DOHH2 (cell line): ENCODE data around the gene ALPI.

Source experiments
- H3F3A ChIP-seq: fragments of 200-600 bp; sonication (generic), shearing (Covaris generic); 2 replicates; pipeline ENCODE4 v1.6.0; 2016; ENCODE audit warnings: antibody characterized with exemption, mild to moderate bottlenecking; ENCODE audit not compliant: control insufficient read depth, insufficient read depth
- H3K27ac ChIP-seq: fragments of 200-600 bp; sonication (generic); 2 replicates; pipeline ENCODE4 v1.5.1; 2014; ENCODE audit warnings: low read depth, mild to moderate bottlenecking, low read length, moderate library complexity
- H3K27me3 ChIP-seq: fragments of 200-600 bp; sonication (generic); 2 replicates; pipeline ENCODE4 v1.6.1; 2014; ENCODE audit warnings: mild to moderate bottlenecking, low read length, mixed read lengths; ENCODE audit not compliant: control insufficient read depth
- H3K36me3 ChIP-seq: fragments of 200-600 bp; sonication (generic); 2 replicates; pipeline ENCODE4 v1.6.1; 2014; ENCODE audit warnings: mild to moderate bottlenecking, low read length, moderate library complexity, mixed read lengths; ENCODE audit not compliant: control insufficient read depth
- H3K4me1 ChIP-seq: fragments of 200-600 bp; sonication (generic); 2 replicates; pipeline ENCODE4 v1.6.1; 2014; ENCODE audit warnings: mild to moderate bottlenecking, low read length, mixed read lengths; ENCODE audit not compliant: control insufficient read depth
- H3K4me2 ChIP-seq: fragments of 200-600 bp; sonication (generic); 2 replicates; pipeline ENCODE4 v1.6.0; 2014; ENCODE audit warnings: mild to moderate bottlenecking, low read length, moderate library complexity
- H3K4me3 ChIP-seq: fragments of 200-600 bp; sonication (generic); 2 replicates; pipeline ENCODE4 v1.5.1; 2014; ENCODE audit warnings: mild to moderate bottlenecking, low read length, mixed read lengths
- H3K79me2 ChIP-seq: fragments of 200-600 bp; sonication (generic); 2 replicates; pipeline ENCODE4 v1.6.1; 2014; ENCODE audit warnings: mild to moderate bottlenecking, low read length, mixed read lengths; ENCODE audit not compliant: control insufficient read depth
- H3K9me2 ChIP-seq: fragments of 200-600 bp; sonication (generic); replicated peaks from 2 replicates; pipeline ENCODE4 v1.6.1; 2014; ENCODE audit warnings: mild to moderate bottlenecking, low read length, mixed read lengths; ENCODE audit not compliant: control insufficient read depth
- H3K9me3 ChIP-seq: fragments of 200-600 bp; sonication (generic); 2 replicates; pipeline ENCODE4 v1.6.1; 2014; ENCODE audit warnings: antibody characterized with exemption, low read length, mixed read lengths; ENCODE audit not compliant: control insufficient read depth, insufficient read depth
- H4K20me1 ChIP-seq: fragments of 200-600 bp; sonication (generic); 2 replicates; pipeline ENCODE4 v1.6.0; 2014; ENCODE audit warnings: low read depth, mild to moderate bottlenecking, antibody characterized with exemption, low read length, moderate library complexity; ENCODE audit not compliant: control insufficient read depth, insufficient read depth
- EZH2phosphoT487 ChIP-seq: fragments of 200-600 bp; sonication (generic); IDR thresholded peaks from 2 replicates; pipeline ENCODE4 v1.6.1; 2017; ENCODE audit warnings: borderline replicate concordance, mild to moderate bottlenecking, antibody characterized with exemption, low read length, moderate library complexity, mixed read lengths
- TF ChIP-seq, protein P1 (sequence below): fragments of 200-600 bp; sonication (generic); IDR thresholded peaks from one replicate; pipeline ENCODE4 v1.5.1; 2014; ENCODE audit warnings: antibody characterized with exemption, mild to moderate bottlenecking, low read depth, low read length; ENCODE audit not compliant: poor library complexity, severe bottlenecking

Gene ALPI

DNA sequence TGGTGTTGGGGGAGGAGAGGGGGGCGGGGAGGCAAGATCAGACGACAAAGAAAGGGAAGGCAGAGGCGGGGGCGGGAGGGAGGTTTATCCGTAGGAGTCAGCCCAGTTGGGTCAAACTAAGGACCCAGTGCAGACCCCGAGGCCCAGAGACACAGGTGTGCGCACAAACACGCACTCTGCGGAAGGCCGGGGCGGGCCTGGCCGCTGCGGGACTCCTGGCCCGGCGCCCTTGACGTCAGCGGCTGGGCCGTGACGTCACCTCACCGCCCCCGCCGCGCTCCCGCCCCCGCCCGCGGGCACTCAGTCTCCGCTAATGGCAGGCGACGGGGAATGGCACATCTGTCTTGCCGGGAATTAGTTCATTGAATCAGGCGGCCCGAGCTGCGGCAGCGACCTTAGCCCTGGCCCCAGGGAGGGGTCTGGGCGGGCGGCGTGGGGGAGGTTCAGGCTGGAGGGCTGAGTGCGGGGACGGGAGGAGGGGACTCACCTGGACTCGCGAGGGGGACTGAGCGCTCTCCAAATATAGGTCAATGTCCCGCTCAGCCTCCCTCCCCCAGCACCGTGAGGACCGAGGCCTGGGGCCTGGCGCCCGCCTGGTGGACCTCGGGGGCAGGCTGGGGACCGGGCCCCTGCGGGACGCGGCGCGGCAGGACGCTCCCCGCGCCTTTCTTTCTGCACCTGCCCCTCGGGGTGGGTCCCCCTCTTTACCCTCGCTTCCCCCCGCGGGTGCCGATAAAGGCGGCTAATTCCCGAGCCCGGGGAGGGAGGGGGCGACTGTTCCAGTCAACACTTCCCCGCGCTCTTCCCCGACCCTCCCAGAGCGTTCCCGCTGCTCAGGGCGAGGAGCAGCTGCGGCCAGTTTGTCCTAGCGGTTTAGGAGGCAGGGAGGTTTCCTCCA, 47.2 kb downstream of the ALPI start:
- TF ChIP-seq, protein P1, sequence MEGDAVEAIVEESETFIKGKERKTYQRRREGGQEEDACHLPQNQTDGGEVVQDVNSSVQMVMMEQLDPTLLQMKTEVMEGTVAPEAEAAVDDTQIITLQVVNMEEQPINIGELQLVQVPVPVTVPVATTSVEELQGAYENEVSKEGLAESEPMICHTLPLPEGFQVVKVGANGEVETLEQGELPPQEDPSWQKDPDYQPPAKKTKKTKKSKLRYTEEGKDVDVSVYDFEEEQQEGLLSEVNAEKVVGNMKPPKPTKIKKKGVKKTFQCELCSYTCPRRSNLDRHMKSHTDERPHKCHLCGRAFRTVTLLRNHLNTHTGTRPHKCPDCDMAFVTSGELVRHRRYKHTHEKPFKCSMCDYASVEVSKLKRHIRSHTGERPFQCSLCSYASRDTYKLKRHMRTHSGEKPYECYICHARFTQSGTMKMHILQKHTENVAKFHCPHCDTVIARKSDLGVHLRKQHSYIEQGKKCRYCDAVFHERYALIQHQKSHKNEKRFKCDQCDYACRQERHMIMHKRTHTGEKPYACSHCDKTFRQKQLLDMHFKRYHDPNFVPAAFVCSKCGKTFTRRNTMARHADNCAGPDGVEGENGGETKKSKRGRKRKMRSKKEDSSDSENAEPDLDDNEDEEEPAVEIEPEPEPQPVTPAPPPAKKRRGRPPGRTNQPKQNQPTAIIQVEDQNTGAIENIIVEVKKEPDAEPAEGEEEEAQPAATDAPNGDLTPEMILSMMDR: no peak
- 0 out of 2 replicates have a peak, but pooled peaks have one; percentile 14 for TF ChIP-seq EZH2phosphoT487
- Histone ChIP-seq H3K4me2 (no peak overlapping the region), H3K27ac (no peak overlapping the region), H3K4me1 (no peaks in the 10 kb centered on the region), H3K9me3 (no peaks in the 10 kb centered on the region), H4K20me1 (no peaks in the 10 kb centered on the region), H3F3A (no peaks in the 10 kb centered on the region), H3K79me2 (no peaks in the 10 kb centered on the region), H3K27me3 (peaks cover 28% of the 10 kb centered on the region), H3K36me3 (no peaks in the 10 kb centered on the region), H3K4me3 (no peak overlapping the region), H3K9me2 (no peaks in the 10 kb centered on the region)

DNA sequence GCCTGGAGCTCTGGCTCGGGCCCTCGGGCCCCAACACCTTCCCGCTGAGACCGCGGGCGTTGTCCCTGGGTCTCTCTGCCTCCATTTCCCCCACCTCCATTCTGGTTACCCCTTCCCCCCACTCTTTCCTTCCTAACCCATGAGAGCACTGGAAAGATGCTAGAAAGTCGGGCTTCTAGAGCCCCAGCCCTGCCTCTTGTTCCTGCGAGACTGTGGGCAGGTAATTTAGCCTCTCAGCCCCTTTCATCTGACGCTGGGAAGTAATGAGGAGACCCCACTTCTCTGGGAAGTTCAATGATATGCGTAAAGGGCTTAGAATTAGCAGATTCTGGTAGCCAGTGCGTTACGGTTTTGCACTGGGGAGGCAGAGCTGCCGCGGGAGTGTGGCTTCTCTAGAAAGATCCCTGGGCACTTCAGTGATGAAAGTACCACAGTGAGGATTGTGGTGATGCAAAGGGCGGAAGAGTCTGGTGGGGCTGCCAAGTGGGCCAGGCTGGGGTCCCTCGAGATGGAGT, 47.9 kb downstream of the ALPI start:
- Histone ChIP-seq H4K20me1 (no peaks in the 10 kb centered on the region), H3K9me3 (no peaks in the 10 kb centered on the region), H3K9me2 (no peaks in the 10 kb centered on the region), H3K79me2 (no peaks in the 10 kb centered on the region), H3K36me3 (no peaks in the 10 kb centered on the region), H3K27me3 (peaks cover 28% of the 10 kb centered on the region), H3K4me1 (no peaks in the 10 kb centered on the region), H3F3A (no peaks in the 10 kb centered on the region), H3K27ac (no peak overlapping the region), H3K4me3 (no peak overlapping the region), H3K4me2 (no peak overlapping the region)
- TF ChIP-seq, protein P1: no peak
- TF ChIP-seq EZH2phosphoT487: no peak

DNA sequence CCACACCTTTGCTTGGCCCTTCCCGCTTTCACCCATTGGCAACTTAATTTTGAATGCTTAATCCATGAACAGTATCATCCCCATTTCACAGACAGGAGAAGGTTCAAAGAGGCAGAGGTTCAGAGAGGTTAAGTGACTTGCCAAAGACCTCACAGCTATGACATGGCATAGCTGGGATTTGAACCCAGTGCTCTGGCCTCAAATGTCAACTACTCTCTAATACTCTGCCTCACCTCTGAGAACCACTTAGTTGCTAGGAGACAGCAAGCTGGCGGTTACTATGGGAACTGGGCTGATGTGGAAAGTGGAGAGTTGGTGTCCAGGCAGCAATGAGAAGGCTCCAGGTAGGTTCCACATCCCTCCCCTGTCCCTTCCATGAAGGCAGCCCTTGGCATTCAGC, 48.5 kb downstream of the ALPI start:
- no peaks in the 10 kb centered on the region for H3K4me1 ChIP-seq
- H3K36me3 ChIP-seq: no peaks in the 10 kb centered on the region
- H3F3A ChIP-seq: no peaks in the 10 kb centered on the region
- no peak overlapping the region for H3K4me3 ChIP-seq
- TF ChIP-seq, protein P1: no peak
- no peak for TF ChIP-seq EZH2phosphoT487
- peaks cover 28% of the 10 kb centered on the region for H3K27me3 ChIP-seq
- no peaks in the 10 kb centered on the region for H3K79me2 ChIP-seq
- H3K27ac ChIP-seq: no peak overlapping the region
- no peaks in the 10 kb centered on the region for H3K9me3 ChIP-seq
- H3K9me2 ChIP-seq: no peaks in the 10 kb centered on the region
- H3K4me2 ChIP-seq: no peak overlapping the region
- H4K20me1 ChIP-seq: no peaks in the 10 kb centered on the region
